Tibial artery (tissue), 4 donors: ENCODE measurements around the gene AGAP1.

Experiments
- DNase-seq, 2 donors: peaks; one replicate each; pipeline ENCODE4 v3.0.0-alpha.2; 2019
- H3K27ac ChIP-seq, 2 donors: fragments of 200-600 bp; sonication (generic) in 1 of 2; 1 replicate in 1 of 2; 2 replicates in 1 of 2; pipeline ENCODE4 v1.5.1; 2018 to 2019; ENCODE audit warnings: mild to moderate bottlenecking in 1 of 2
- H3K27me3 ChIP-seq, 2 donors: fragments of 200-600 bp; sonication (generic) in 1 of 2; one replicate each; pipeline versions ENCODE4 v1.5.1 to v1.6.0; 2016 to 2019
- H3K36me3 ChIP-seq, 3 donors: fragments of 200-600 bp; sonication (generic) in 2 of 3; one replicate each; pipeline ENCODE4 v1.5.1; 2016 to 2019; ENCODE audit warnings: mild to moderate bottlenecking in 2 of 3
- H3K4me1 ChIP-seq, 4 donors: fragments of 200-600 bp; sonication (generic) in 2 of 4; 1 replicate in 3 of 4; 2 replicates in 1 of 4; pipeline ENCODE4 v1.5.1; 2016 to 2019
- H3K4me3 ChIP-seq, 2 donors: fragments of 200-600 bp; sonication (generic) in 1 of 2; 1 replicate in 1 of 2; 2 replicates in 1 of 2; pipeline ENCODE4 v1.5.1; 2018 to 2019; ENCODE audit warnings: mild to moderate bottlenecking in 2 of 2
- H3K9me3 ChIP-seq, 3 donors: fragments of 200-600 bp; sonication (generic) in 1 of 3; one replicate each; pipeline ENCODE4 v1.5.1; 2016 to 2019
- intact Hi-C: fragments of 100-400 bp; cut with DNase I; formaldehyde crosslinking; loops from one replicate; pipeline ENCODE4 v1.15.0; 2023; ENCODE audit warnings: low total_unique reads
- TF ChIP-seq, protein P1 (sequence below), 2 experiments: fragments of 200-600 bp in 1 of 2; fragments of 450-650 bp in 1 of 2; IDR thresholded peaks; one replicate each; pipeline ENCODE4 v1.5.1; 2017 to 2019; ENCODE audit warnings: antibody characterized with exemption in 2 of 2, mild to moderate bottlenecking in 1 of 2, moderate library complexity in 1 of 2

Gene AGAP1

DNA sequence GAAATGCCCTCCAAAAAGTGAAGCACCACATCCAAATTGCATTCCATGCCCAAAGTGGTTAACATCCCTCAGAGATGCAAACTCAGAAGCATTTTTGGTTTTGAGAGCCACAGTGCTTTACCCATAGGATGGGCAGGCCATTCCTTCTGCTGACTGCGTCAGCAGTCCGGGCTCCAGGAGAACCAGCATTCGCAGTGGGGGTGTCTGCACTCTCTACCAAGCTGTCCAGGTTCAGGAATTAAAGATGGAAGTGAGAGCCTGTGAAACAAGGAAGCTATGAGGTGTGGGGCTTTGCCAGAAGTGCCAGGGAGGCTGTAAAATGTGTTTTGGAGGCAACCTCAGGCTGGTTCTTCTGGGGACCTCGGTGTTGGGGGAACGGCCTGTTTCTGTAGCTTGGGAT is 205.7 kb downstream of the AGAP1 start:
- Histone ChIP-seq H3K4me3 (no peak overlapping the region), H3K27ac (no peak overlapping the region), H3K9me3 (no peaks in the 10 kb centered on the region), H3K36me3 (no peaks in the 10 kb centered on the region), H3K27me3 (no peaks in the 10 kb centered on the region), H3K4me1 (peaks cover 0 to 27% (median 11%) of the 10 kb centered on the region in 4 donors)
- TF ChIP-seq, protein P1, sequence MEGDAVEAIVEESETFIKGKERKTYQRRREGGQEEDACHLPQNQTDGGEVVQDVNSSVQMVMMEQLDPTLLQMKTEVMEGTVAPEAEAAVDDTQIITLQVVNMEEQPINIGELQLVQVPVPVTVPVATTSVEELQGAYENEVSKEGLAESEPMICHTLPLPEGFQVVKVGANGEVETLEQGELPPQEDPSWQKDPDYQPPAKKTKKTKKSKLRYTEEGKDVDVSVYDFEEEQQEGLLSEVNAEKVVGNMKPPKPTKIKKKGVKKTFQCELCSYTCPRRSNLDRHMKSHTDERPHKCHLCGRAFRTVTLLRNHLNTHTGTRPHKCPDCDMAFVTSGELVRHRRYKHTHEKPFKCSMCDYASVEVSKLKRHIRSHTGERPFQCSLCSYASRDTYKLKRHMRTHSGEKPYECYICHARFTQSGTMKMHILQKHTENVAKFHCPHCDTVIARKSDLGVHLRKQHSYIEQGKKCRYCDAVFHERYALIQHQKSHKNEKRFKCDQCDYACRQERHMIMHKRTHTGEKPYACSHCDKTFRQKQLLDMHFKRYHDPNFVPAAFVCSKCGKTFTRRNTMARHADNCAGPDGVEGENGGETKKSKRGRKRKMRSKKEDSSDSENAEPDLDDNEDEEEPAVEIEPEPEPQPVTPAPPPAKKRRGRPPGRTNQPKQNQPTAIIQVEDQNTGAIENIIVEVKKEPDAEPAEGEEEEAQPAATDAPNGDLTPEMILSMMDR (IDR thresholded peaks at IDR 0.05), result no peak
- intact Hi-C loops, result no loop called here
- DNase-seq, result no peak

DNA sequence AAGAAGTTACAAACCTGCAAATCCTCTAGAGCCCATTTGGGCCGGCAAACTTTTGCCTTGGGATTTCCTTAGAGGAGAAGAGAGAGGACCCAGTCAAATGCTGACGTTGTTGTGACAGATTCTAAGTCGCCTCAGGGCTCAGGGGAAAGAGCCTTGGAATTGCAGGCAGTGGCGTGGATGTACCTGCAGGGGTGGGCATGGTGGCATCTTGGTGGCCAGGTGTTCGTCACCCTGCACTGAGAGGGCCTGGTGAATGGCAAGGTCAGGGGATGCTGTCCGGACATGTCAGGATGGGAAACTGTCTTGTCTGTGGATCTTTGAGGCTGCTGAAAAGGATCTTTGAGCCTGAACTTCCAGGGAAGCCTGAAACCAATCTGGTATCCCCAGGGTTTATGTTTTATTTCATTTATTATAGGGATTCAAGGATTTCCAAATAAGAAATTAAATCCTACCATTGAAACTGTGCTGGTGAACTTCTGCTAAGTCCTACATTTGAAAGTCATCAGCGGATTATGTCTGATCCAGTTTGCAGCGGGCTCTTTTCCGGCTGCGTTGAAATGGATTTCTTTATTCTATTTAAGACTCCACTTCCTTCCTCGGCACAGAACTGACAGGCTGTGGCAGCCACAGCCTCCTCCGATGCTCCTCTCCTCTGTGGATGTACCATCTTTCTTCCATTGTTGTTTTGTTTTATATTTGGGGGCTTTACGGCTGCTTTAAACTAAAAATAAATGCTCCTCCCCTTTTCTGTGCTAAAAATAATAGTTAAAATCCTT is 207.6 kb downstream of the AGAP1 start:
- peak in 1 of 2 donors; percentile 33 for DNase-seq
- Histone ChIP-seq H3K36me3 (no peaks in the 10 kb centered on the region), H3K4me3 (no peak overlapping the region), H3K4me1 (peaks cover 0 to 27% (median 11%) of the 10 kb centered on the region in 4 donors), H3K27ac (no peak overlapping the region), H3K9me3 (no peaks in the 10 kb centered on the region), H3K27me3 (no peaks in the 10 kb centered on the region)
- TF ChIP-seq, protein P1 (IDR thresholded peaks at IDR 0.05), result no peak
- intact Hi-C loops, result no loop called here

DNA sequence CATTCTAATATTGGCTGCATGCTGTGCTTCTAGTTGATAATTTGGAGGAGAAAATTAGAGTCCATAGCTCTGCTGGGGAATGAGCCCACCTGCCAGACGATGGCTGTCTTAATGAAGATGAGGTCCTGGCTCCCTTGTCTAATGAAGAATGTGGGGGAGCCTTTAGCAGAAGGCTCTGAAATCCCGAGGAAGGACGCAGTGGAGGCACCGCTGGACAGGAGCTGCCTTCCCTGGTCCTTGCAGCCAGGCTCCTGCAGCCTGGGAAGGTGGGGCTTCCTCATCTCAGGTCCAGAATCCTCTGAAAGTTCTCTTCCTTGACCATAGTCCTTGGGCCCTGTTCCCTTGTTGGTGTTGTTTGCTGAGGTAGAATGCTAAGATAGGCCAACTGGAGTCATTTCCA is 208.3 kb downstream of the AGAP1 start:
- TF ChIP-seq, protein P1 (IDR thresholded peaks at IDR 0.05), result no peak
- H3K36me3 ChIP-seq, result no peaks in the 10 kb centered on the region
- DNase-seq, result no peak
- H3K9me3 ChIP-seq, result no peaks in the 10 kb centered on the region
- H3K4me3 ChIP-seq, result no peak overlapping the region
- peaks cover 0 to 27% (median 11%) of the 10 kb centered on the region in 4 donors for H3K4me1 ChIP-seq
- H3K27me3 ChIP-seq, result no peaks in the 10 kb centered on the region
- intact Hi-C loops, result no loop called here
- no peak overlapping the region for H3K27ac ChIP-seq

DNA sequence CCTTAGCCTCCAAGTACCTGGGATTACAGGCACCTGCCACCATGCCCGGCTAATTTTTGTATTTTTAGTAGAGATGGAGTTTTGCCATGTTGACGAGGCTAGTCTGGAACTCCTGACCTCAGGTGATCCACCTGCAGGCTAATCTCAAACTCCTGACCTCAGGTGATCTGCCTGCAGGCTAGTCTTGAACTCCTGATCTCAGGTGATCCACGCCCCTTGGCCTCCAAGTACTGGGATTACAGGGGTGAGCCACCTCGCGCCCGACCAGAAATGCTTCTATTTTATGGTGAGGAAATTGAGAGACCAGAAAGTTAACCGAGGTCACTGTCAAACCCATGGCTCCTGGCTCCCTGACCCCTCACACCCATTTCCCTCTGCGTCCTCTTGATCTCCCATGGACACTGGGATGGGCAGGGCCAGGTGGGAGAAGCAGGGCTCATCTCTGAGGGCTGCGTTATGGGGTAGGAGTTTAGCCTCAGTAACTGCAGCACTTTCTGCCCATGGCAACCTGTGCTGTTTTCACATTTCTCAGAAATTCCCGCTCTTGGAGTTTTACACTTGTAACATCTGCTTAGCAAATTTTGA is 210.0 kb downstream of the AGAP1 start:
- intact Hi-C loops, result no loop called here
- Histone ChIP-seq H3K4me1 (peaks cover 0 to 27% (median 11%) of the 10 kb centered on the region in 4 donors), H3K36me3 (no peaks in the 10 kb centered on the region), H3K27me3 (no peaks in the 10 kb centered on the region), H3K9me3 (no peaks in the 10 kb centered on the region), H3K4me3 (no peak overlapping the region), H3K27ac (peak overlapping the region in 1 of 2 donors; percentile 27)
- no peak for DNase-seq
- TF ChIP-seq, protein P1 (IDR thresholded peaks at IDR 0.05), result no peak

DNA sequence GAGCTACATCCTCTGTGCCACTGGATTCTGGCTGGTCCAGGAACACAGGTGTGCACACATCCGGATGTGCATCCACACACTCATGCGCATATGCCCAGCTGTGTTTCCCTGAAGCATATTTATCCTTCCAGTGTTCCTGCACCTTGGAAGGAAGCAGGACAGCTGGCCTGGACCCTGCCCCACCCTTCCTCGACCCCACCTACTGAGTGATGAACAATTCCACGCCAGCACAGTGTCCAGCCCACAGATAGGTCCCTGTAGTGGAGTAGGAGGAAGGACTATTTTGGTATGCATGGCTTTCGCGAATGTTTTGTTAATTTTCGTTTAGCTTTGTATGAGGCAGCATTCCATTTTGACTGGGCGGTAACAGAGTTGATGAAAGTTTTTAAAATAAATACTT is 211.5 kb downstream of the AGAP1 start:
- DNase-seq, result no peak
- no peak overlapping the region for H3K4me3 ChIP-seq
- H3K27me3 ChIP-seq, result no peaks in the 10 kb centered on the region
- TF ChIP-seq, protein P1 (IDR thresholded peaks at IDR 0.05), result no peak
- no peak overlapping the region for H3K27ac ChIP-seq
- H3K4me1 ChIP-seq, result peaks cover 0 to 27% (median 11%) of the 10 kb centered on the region in 4 donors
- H3K9me3 ChIP-seq, result no peaks in the 10 kb centered on the region
- intact Hi-C loops, result no loop called here
- H3K36me3 ChIP-seq, result peaks cover 0 to 3% (median 0%) of the 10 kb centered on the region in 3 donors
